Upper lobe of right lung (tissue), 1 donor: Measurements from ENCODE around the gene C2CD4C. TPM values are rescaled to one million over a fixed set of nuclear protein-coding genes. Genes with fewer than 3 reads are reported as not detected.
"Not testable (repeated sequence)": the region's sequence is repeated elsewhere in the genome, so short reads cannot be mapped to it uniquely, and the experiment has no call there.

Source experiments
- ATAC-seq: fragments of 200-7000 bp; cut with Tn5 transposase; one replicate; pipeline ENCODE4 v1.9.1; 2020; ENCODE audit warnings: mild to moderate bottlenecking, moderate library complexity
- DNase-seq: peaks from one replicate; pipeline ENCODE4 v3.0.0-alpha.2; 2020
- H3K27ac ChIP-seq: fragments of 200-600 bp; one replicate; pipeline ENCODE4 v1.8.0; 2022
- H3K27me3 ChIP-seq: fragments of 200-600 bp; one replicate; pipeline ENCODE4 v1.8.0; 2022; ENCODE audit warnings: mild to moderate bottlenecking
- H3K36me3 ChIP-seq: fragments of 200-600 bp; one replicate; pipeline ENCODE4 v1.8.0; 2022
- H3K4me1 ChIP-seq: fragments of 200-600 bp; one replicate; pipeline ENCODE4 v1.8.0; 2022
- H3K4me3 ChIP-seq: fragments of 200-600 bp; one replicate; pipeline ENCODE4 v1.8.0; 2022; ENCODE audit warnings: mild to moderate bottlenecking
- H3K9me3 ChIP-seq: fragments of 200-600 bp; one replicate; pipeline ENCODE4 v1.8.0; 2022
- CTCF ChIP-seq: fragments of 200-600 bp; IDR thresholded peaks from one replicate; pipeline ENCODE4 v1.8.0; 2022; ENCODE audit warnings: antibody characterized with exemption
- intact Hi-C: fragments of 100-400 bp; cut with DNase I; formaldehyde crosslinking; loops from one replicate; pipeline ENCODE4 v1.11.0; 2022
- total RNA-seq: library from RNA; stranded (reverse); fragmentation: NEBNext Ultra II Directional; extraction: Animal tissue kit (Norgen Biotek cat#: 25700); gene quantifications from one replicate; pipeline ENCODE4 v1.2.1, GENCODE V29; 2021
- donor health status: DM: no; HTN: yes; CAD: no; lungs with severe emphysema.

The C2CD4C gene
- total RNA-seq, 1 donor from 2014 or later = 2.6 TPM

- peak; percentile 34 for DNase-seq
- no peak overlapping the region for H3K4me3 ChIP-seq
- no peaks in the 10 kb centered on the region for H3K4me1 ChIP-seq
- peaks cover 2% of the 10 kb centered on the region for H3K27me3 ChIP-seq
- TF ChIP-seq CTCF = no peak
- intact Hi-C loops = no loop called here
- H3K36me3 ChIP-seq = no peaks in the 10 kb centered on the region
- no peaks in the 10 kb centered on the region for H3K9me3 ChIP-seq
- H3K27ac ChIP-seq = no peak overlapping the region
- ATAC-seq = no peak
These were observed 19.6 kb downstream of the C2CD4C start for GRCh38 chr19:389255-389934.

DNA sequence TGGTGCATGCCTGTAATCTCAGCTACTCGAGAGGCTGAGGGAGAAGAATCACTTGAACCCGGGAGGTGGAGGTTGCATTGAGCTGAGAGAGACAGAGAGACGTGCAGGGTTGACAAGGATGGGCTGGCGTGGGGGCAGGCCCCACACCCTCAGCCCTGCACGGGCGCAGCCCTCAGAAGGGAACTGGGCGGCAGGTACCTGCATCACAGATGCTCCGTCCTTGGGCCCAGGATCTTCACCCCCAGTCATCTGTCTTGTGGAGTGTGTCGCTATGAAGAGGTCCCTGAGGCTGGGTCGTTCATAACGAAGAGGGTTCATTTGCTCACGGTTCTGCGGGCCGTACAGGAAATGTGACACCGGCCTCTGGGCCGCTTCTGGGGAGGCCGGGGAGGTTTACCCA is 20.3 kb downstream of the C2CD4C start:
- H3K27ac ChIP-seq = no peak overlapping the region
- no peak overlapping the region for H3K4me3 ChIP-seq
- H3K27me3 ChIP-seq = peaks cover 7% of the 10 kb centered on the region
- ATAC-seq (no peak), DNase-seq (peak; percentile 46)
- H3K36me3 ChIP-seq = no peaks in the 10 kb centered on the region
- intact Hi-C loops = no loop called here
- no peaks in the 10 kb centered on the region for H3K4me1 ChIP-seq
- H3K9me3 ChIP-seq = no peaks in the 10 kb centered on the region
- TF ChIP-seq CTCF = no peak

GRCh38 chr19:387777-388176 is 21.2 kb downstream of the C2CD4C start:
- Histone ChIP-seq H3K27me3 (peaks cover 12% of the 10 kb centered on the region), H3K36me3 (no peaks in the 10 kb centered on the region), H3K4me1 (no peaks in the 10 kb centered on the region), H3K9me3 (no peaks in the 10 kb centered on the region), H3K4me3 (no peak overlapping the region), H3K27ac (no peak overlapping the region)
- no peak for TF ChIP-seq CTCF
- intact Hi-C loops = no loop called here
- ATAC-seq = no peak
- peak; percentile 52 for DNase-seq

DNA sequence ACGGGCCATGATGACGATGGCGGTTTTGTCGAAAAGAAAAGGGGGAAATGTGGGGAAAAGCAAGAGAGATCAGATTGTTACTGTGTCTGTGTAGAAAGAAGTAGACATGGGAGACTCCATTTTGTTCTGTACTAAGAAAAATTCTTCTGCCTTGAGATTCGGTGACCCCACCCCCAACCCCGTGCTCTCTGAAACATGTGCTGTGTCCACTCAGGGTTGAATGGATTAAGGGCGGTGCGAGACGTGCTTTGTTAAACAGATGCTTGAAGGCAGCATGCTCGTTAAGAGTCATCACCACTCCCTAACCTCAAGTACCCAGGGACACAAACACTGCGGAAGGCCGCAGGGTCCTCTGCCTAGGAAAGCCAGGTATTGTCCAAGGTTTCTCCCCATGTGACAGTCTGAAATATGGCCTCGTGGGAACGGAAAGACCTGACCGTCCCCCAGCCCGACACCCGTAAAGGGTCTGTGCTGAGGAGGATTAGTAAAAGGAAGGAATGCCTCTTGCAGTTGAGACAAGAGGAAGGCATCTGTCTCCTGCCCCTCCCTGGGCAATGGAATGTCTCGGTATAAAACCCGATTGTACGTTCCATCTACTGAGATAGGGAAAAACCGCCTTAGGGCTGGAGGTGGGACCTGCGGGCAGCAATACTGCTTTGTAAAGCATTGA is 22.2 kb downstream of the C2CD4C start:
- H3K4me1 ChIP-seq, H3K27ac ChIP-seq, intact Hi-C loops, H3K36me3 ChIP-seq, H3K9me3 ChIP-seq, ATAC-seq, H3K4me3 ChIP-seq: not testable (repeated sequence)
- peak; percentile 57 for DNase-seq
- peaks cover 12% of the 10 kb centered on the region for H3K27me3 ChIP-seq

DNA sequence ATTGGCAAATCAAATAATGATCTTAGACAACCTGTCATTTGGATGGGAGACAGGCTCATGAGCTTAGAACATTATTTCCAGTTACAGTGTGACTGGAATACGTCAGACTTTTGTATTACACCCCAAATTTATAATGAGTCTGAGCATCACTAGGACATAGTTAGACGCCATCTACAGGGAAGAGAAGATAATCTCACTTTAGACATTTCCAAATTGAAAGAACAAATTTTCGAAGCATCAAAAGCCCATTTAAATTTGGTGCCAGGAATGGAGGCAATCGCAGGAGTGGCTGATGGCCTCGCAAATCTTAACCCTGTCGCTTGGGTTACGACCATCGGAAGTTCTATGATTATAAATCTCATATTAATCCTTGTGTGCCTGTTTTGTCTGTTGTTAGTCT is 22.8 kb downstream of the C2CD4C start:
- peaks cover 12% of the 10 kb centered on the region for H3K27me3 ChIP-seq
- H3K36me3 ChIP-seq, intact Hi-C loops, H3K27ac ChIP-seq, H3K4me1 ChIP-seq, H3K4me3 ChIP-seq, ATAC-seq, H3K9me3 ChIP-seq: not testable (repeated sequence)
- peak; percentile 6 for DNase-seq

DNA sequence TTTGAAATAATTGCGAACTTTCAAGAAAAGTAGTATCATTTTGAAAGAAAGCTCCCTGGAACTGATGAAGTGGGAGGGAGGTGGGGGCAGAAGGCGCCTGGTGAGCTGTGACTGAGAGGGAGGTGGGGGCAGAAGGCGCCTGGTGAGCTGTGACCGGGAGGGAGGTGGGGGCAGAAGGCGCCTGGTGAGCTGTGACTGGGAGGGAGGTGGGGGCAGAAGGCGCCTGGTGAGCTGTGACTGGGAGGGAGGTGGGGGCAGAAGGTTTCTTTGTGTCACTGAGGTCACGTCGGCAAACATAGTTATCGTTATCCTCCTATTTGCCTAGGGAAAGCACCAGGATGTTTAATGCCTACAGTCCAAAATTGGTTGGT is 24.2 kb downstream of the C2CD4C start:
- Histone ChIP-seq H3K36me3 (no peaks in the 10 kb centered on the region), H3K4me3 (no peak overlapping the region), H3K27me3 (peaks cover 12% of the 10 kb centered on the region), H3K9me3 (no peaks in the 10 kb centered on the region), H3K4me1 (no peaks in the 10 kb centered on the region), H3K27ac (no peak overlapping the region)
- no peak for DNase-seq
- intact Hi-C loops = no loop called here
- no peak for TF ChIP-seq CTCF
- no peak for ATAC-seq
